C4-2B (cell line): ENCODE results near the gene PRKCE.

ENCODE experiments used
- H3K27ac ChIP-seq: fragments of 450-650 bp; 2 replicates; pipeline ENCODE4 v1.5.1; 2017
- CTCF ChIP-seq: fragments of 450-650 bp; conservative IDR thresholded peaks from 2 replicates; pipeline ENCODE4 v1.5.1; 2017; ENCODE audit warnings: mild to moderate bottlenecking
- ZFX ChIP-seq: fragments of 450-650 bp; IDR thresholded peaks from 2 replicates; pipeline ENCODE4 v1.6.1; 2017

PRKCE gene

GRCh38 chr2:45754131-45755010 lies 102.9 kb downstream of the PRKCE start:
- TF ChIP-seq ZFX (no peak), CTCF (no peak)
- H3K27ac ChIP-seq = no peak overlapping the region

- TF ChIP-seq CTCF = no peak
- no peak for TF ChIP-seq ZFX
- no peak overlapping the region for H3K27ac ChIP-seq
Measured at GRCh38 chr2:45755585-45756335, 104.3 kb downstream of the PRKCE start.

- no peak for TF ChIP-seq ZFX
- TF ChIP-seq CTCF = no peak
- H3K27ac ChIP-seq = no peak overlapping the region
Measured at GRCh38 chr2:45758018-45758417, 106.5 kb downstream of the PRKCE start.

- TF ChIP-seq ZFX = no peak
- no peak for TF ChIP-seq CTCF
- no peak overlapping the region for H3K27ac ChIP-seq
Measured at GRCh38 chr2:45759310-45759851, 107.9 kb downstream of the PRKCE start.

- no peak overlapping the region for H3K27ac ChIP-seq
- no peak for TF ChIP-seq CTCF
- no peak for TF ChIP-seq ZFX
Measured at GRCh38 chr2:45761635-45762034, 110.2 kb downstream of the PRKCE start.

- TF ChIP-seq ZFX = no peak
- TF ChIP-seq CTCF = no peak
Measured at GRCh38 chr2:45763255-45763654, 111.8 kb downstream of the PRKCE start.

GRCh38 chr2:45763797-45764196 lies 112.3 kb downstream of the PRKCE start:
- TF ChIP-seq ZFX (no peak), CTCF (no peak)
- no peak overlapping the region for H3K27ac ChIP-seq

More at GRCh38 chr2:45763255-45763654, 111.8 kb downstream of the PRKCE start:
- H3K27ac ChIP-seq = no peak overlapping the region
